ENCODE data around the gene DSCAM.

- TF ChIP-seq EZH2 (IDR thresholded peaks at IDR 0.05) (no peak), CTCF (IDR thresholded peaks at IDR 0.05) (no peak), EZH2phosphoT487 (IDR thresholded peaks at IDR 0.05) (no peak)
Observed at GRCh38 chr21:40051801-40052200, 795.2 kb downstream of the DSCAM start.
